NAMALWA (cell line): ENCODE results near the gene BORCS5.

Source experiments
- DNase-seq: peaks from one replicate; pipeline ENCODE4 v3.0.0-alpha.2; 2015; ENCODE audit warnings: low spot score

BORCS5 gene

GRCh38 chr12:12436831-12437345, 80.0 kb downstream of the BORCS5 start:
- no peak for DNase-seq

- DNase-seq = no peak
These were observed 82.8 kb downstream of the BORCS5 start for GRCh38 chr12:12439636-12440035.

GRCh38 chr12:12440784-12441428, 84.0 kb downstream of the BORCS5 start:
- DNase-seq = no peak

GRCh38 chr12:12441429-12441807, 84.5 kb downstream of the BORCS5 start:
- no peak for DNase-seq

GRCh38 chr12:12441843-12442461, 85.1 kb downstream of the BORCS5 start:
- no peak for DNase-seq

- no peak for DNase-seq
These were observed 85.7 kb downstream of the BORCS5 start for GRCh38 chr12:12442548-12443071.

GRCh38 chr12:12443431-12443878, 86.6 kb downstream of the BORCS5 start:
- DNase-seq = no peak

GRCh38 chr12:12445165-12445881, 88.4 kb downstream of the BORCS5 start:
- no peak for DNase-seq

GRCh38 chr12:12445882-12446181, 89.0 kb downstream of the BORCS5 start:
- DNase-seq = no peak

- no peak for DNase-seq
These were observed 89.9 kb downstream of the BORCS5 start for GRCh38 chr12:12446786-12447185.

- DNase-seq = no peak
These were observed 90.4 kb downstream of the BORCS5 start for GRCh38 chr12:12447236-12447635.

GRCh38 chr12:12447837-12448236, 91.0 kb downstream of the BORCS5 start:
- DNase-seq = no peak

- no peak for DNase-seq
These were observed 92.7 kb downstream of the BORCS5 start for GRCh38 chr12:12449533-12450025.

- no peak for DNase-seq
These were observed 93.2 kb downstream of the BORCS5 start for GRCh38 chr12:12450043-12450471.

- DNase-seq = no peak
These were observed 94.2 kb downstream of the BORCS5 start for GRCh38 chr12:12451098-12451497.

- no peak for DNase-seq
These were observed 95.5 kb downstream of the BORCS5 start for GRCh38 chr12:12452326-12452902.

GRCh38 chr12:12453635-12454034, 96.8 kb downstream of the BORCS5 start:
- no peak for DNase-seq

- no peak for DNase-seq
These were observed 97.4 kb downstream of the BORCS5 start for GRCh38 chr12:12454315-12454714.

GRCh38 chr12:12456637-12457036, 99.8 kb downstream of the BORCS5 start:
- DNase-seq = no peak

- no peak for DNase-seq
These were observed 104.4 kb downstream of the BORCS5 start for GRCh38 chr12:12460935-12461922.

GRCh38 chr12:12461923-12462315, 105.0 kb downstream of the BORCS5 start:
- no peak for DNase-seq
